GM21515 (cell line): Measurements from ENCODE around the gene RAB26.
A peak's percentile ranks its signal among the peaks of the same experiment; 100 is the strongest.
"Not testable (repeated sequence)": the region's sequence is repeated elsewhere in the genome, so short reads cannot be mapped to it uniquely, and the experiment has no call there.

Source experiments
- ATAC-seq: cut with Tn5 transposase; IDR thresholded peaks from one replicate; pipeline ENCODE4 v1.9.1; 2021; ENCODE audit not compliant: unreplicated experiment

Gene RAB26

GRCh38 chr16:2147981-2148671, at the start of gene RAB26:
Gene RAB26 (plus strand): TSS chr16:2148625. CDS start chr16:2148784, 159 bp downstream.
- peak; percentile 37 for ATAC-seq

DNA sequence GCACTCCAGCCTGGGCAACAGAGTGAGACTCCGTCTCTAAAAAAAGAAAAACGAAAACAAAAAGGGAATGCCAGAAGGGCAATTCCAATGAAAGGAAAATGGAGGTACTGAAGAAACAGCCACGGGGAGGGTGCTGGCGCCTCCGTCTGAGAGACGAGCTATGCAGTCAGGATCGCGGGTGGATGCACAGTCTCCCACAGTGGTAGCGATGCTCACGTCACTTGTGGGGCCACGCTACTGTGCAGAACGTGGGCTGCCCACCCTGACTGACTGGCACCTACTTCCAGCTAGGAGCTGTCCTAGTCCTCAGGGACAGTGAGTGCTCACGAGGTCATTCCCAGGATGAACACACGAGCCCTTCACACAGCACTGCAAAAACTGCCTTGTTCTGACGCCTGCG, 46.8 kb upstream of the RAB26 start:
- ATAC-seq, result not testable (repeated sequence)

DNA sequence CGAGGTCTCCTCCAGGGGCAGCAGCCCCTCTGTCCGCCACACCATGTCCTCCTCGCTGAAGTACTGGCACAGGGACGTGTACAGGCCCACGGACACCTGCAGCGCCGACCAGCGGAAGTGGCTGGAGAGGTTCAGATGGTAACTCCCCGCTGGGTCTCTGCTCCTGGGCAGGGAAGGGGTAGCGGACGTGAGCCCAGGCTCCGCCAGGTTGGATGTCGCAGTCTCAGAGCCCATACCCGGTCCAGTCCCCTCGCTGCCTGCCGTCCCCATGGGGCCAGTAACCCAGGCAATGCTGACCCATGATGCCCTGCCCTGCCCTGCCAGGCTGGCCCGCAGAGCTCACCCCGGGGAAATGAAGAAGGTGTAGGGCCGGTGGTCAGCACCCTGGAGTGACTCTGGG, 46.0 kb upstream of the RAB26 start:
- no peak for ATAC-seq

DNA sequence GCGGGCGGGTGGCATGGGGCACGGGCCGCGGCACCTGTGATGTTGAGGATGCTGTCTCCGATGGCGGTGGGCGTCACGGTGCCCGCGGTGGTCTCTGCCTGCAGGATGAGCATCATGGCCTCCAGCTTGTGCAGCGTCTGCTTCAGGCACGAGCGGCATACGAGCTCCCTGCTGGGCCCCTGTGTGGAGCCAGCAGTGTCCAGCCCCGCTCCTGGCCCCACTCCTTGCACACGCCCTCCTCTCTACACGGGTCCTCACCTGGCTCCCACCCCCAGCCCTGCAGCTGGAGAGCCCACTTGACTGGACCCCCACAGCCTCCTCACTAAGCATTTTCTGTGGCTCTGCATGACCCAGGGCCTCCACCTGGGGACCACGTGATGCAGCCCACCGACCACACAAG, 44.0 kb upstream of the RAB26 start:
- ATAC-seq, result not testable (repeated sequence)

DNA sequence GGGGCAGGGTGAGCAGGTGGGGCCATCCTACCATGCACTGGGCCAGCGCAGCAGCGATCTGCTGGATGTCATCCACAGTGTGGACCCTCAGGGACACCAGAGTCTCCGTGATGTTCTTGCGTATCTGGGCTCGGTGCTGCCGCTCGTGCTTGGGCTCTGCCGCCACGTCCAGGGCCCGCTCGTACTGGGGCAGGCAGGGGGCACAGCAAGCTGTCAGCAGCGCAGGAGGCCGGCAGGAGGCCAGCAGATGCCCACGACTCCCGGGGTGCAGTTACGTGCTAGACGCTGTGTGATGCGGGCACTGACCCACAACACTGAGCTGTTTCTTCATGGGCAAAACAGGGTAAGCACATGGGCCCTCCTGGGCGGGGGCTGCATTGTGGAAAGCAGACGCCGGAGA, 43.1 kb upstream of the RAB26 start:
- ATAC-seq, result not testable (repeated sequence)

DNA sequence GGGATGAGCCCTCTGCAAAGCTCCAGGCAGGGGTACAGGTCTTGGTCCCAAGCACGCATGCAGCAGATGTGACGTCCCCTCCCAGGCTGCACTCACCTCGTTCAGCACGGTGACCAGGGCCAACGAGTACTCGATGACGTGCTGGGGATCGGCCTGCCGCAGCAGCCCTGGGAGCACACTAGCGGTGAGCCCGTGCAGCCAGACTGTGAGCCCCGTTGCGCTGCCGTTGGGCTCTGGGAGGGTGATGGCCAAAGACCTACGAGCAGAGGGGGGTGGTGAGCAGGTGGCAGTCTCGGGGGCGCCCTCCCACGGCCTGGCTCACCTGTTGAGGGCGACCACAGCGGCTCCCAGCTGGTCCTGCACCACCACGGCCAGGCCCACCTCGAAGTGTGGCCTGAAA, 42.7 kb upstream of the RAB26 start:
- ATAC-seq, result not testable (repeated sequence)

- not testable (repeated sequence) for ATAC-seq
These were observed 42.2 kb upstream of the RAB26 start for GRCh38 chr16:2106211-2106610.

DNA sequence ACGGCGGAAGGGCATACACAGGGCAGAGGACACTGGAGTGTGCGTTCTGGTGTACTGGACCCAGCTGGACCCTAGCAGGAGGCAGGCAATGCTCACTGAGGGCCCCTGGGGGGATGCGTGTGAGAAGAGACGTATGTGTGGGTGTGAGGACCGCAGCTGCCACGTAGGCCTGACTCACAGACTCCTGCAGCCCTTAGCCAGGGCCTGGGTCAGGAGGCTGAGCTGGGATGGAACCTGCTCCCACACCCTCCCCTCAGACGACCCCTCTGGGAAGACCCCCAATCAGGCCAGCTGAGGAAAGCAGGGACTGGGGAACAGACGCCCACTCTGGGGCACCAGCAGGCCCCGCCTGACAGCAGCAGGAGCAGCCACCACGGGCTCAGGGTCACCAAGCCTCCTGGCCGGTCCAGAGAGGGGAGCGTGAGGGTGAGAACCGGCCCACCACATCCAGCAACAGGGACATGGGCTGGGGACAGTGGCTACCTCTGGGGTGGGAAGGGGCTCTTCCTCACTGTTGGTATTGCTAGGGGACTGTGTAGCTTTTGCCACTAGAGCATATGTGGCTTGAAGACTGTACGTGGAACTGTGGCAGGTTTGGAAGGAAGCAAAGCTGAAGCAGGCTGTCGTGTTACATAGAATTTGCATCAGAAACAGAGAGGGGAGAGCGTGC, 41.2 kb upstream of the RAB26 start:
- ATAC-seq, result not testable (repeated sequence)

DNA sequence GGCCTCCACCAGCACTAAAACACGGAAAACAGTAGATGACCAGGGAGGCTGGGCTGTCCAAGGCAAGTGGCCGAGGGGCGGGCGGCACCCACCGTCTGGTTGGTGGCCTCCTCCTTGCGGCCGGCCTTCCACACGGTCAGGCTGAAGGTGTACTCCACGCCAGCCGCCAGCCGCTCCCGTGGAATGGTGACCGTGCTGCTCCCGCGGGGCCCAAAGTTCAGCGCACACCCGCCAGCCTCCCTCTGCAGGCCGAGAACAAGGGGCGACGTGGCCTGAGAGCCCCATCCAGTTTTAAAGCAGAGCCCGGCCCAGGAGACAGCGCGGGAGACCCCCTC, 40.7 kb upstream of the RAB26 start:
- ATAC-seq, result not testable (repeated sequence)

- not testable (repeated sequence) for ATAC-seq
These were observed 39.8 kb upstream of the RAB26 start for GRCh38 chr16:2108446-2109270.

DNA sequence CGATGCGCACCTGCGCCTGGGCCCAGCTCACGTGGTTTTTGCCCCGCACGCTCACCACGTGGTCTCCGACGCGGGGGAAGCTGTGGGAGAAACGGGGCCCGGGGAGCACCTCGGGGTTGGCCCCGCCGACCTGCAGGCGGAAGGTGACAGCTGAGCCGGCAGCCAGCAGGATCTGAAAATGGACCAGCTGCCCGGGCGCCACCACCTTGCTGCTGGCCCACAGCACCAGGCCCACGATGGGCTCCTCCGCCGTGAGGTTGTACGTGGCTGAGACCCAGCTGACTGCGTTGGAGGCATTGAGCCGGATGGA, 39.2 kb upstream of the RAB26 start:
- ATAC-seq, result not testable (repeated sequence)

- ATAC-seq, result not testable (repeated sequence)
These were observed 38.6 kb upstream of the RAB26 start for GRCh38 chr16:2109872-2110271.

- not testable (repeated sequence) for ATAC-seq
These were observed 38.0 kb upstream of the RAB26 start for GRCh38 chr16:2110332-2111008.

DNA sequence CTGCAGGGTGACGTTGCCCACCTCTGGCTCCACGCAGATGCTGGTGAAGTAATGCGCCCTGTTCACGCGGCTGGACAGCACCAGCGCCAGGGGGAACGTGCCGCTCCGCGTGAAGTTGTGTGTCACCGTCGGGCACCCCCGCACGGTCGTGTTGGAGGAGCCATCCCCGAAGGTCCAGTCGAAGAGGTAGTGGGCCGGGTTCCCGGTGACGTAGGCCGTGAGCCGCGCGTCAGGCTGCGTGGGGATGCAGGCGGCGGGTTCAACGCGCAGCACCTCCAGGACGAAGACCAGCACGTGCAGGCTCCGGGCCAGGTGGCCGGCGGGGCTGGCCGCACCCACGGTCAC, 37.4 kb upstream of the RAB26 start:
- not testable (repeated sequence) for ATAC-seq

- ATAC-seq, result not testable (repeated sequence)
These were observed 36.8 kb upstream of the RAB26 start for GRCh38 chr16:2111412-2112335.

GRCh38 chr16:2112539-2113106, 35.8 kb upstream of the RAB26 start:
- not testable (repeated sequence) for ATAC-seq

DNA sequence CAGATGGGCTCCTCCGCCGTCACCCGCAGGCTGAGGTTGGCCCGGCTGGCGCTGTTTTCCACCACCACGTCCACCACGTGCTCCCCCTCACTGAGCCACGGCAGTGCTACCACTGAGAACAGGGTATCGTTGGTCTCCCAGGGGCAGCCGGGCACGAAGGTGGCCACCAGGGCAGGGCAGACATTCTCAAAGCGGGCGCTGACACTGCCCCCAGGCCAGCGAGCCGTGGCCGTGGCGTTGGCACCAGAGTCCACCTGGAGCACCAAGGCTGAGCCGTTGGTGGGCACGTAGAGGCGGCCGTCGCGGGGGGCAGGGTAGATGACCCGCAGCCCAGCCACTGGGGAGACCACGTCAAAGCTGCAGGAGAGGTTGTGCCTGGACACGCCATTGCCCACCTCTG, 34.2 kb upstream of the RAB26 start:
- ATAC-seq, result not testable (repeated sequence)

- not testable (repeated sequence) for ATAC-seq
These were observed 33.4 kb upstream of the RAB26 start for GRCh38 chr16:2114885-2115590.

DNA sequence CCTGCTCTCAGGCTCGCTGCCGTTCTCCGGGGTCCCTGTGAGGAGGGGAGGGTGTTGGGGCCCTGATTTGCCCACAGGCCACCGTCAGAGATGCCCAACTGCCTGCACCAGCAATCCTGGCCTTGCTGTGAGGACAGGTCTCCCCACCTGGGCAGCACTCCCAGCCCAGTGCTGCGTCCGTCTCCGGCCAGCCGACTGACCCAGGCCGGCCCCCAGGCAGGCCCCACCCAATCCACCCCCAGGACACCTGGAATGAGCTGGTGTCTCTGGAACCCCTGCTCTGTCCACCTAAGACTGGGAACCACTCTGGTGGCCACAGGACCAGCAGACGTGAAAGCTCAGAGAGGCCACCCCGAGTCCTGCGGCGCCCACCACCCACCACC, 32.8 kb upstream of the RAB26 start:
- no peak for ATAC-seq
